Panc1 (cell line): ENCODE results near the gene ZCWPW1. TPM values are rescaled to one million over a fixed set of nuclear protein-coding genes. Genes with fewer than 3 reads are reported as not detected.
"Not testable (repeated sequence)": the region's sequence is repeated elsewhere in the genome, so short reads cannot be mapped to it uniquely, and the experiment has no call there.

ENCODE experiments used
- ATAC-seq: fragments of 200-7000 bp; cut with Tn5 transposase; 2 replicates; pipeline ENCODE4 v1.9.1; 2020; ENCODE audit warnings: mild to moderate bottlenecking, moderate library complexity
- BruUV-seq: library from RNA; stranded (reverse); fragments of 400-500 nt; replicated peaks from 2 replicates; lab custom pipeline; 2021; lab: Mats Ljungman, UMichigan
- CTCF ChIA-PET: fragments of 300-600 bp; sonication (Branson Sonifier 250); formaldehyde crosslinking; loops from one replicate; lab custom pipeline; 2022; ENCODE audit warnings: antibody characterized with exemption; lab: Charles Lee
- POLR2A ChIA-PET: fragments of 300-600 bp; sonication (Branson Sonifier 250); formaldehyde crosslinking; loops from one replicate; lab custom pipeline; 2022; ENCODE audit warnings: antibody characterized with exemption; lab: Charles Lee
- DNase-seq: peaks from one replicate; pipeline ENCODE4 v3.0.0-alpha.2; 2010; ENCODE audit warnings: low read depth, low spot score
- H3K27ac ChIP-seq: 2 replicates; pipeline ENCODE4 v1.5.1; 2011; ENCODE audit warnings: mild to moderate bottlenecking, low read length, inconsistent platforms
- H3K27me3 ChIP-seq: fragments of 200-500 bp; sonication (Bioruptor generic); 2 replicates; pipeline ENCODE4 v1.6.0; 2014; ENCODE audit warnings: low read length, inconsistent platforms; ENCODE audit not compliant: control insufficient read depth, insufficient read depth
- H3K36me3 ChIP-seq: fragments of 200-500 bp; sonication (Bioruptor generic); 2 replicates; pipeline ENCODE4 v1.5.1; 2014; ENCODE audit warnings: inconsistent platforms, mild to moderate bottlenecking, low read length, moderate library complexity; ENCODE audit not compliant: control insufficient read depth, insufficient read depth
- H3K4me1 ChIP-seq: 2 replicates; pipeline ENCODE4 v1.5.1; 2011; ENCODE audit warnings: inconsistent platforms, mild to moderate bottlenecking, low read length, moderate library complexity; ENCODE audit not compliant: control insufficient read depth, insufficient read depth
- H3K4me3 ChIP-seq, 2 experiments: 2 replicates each; pipeline ENCODE4 v1.5.1; 2011 to 2012; ENCODE audit warnings: low read depth in 2 of 2, low read length in 2 of 2, mild to moderate bottlenecking in 2 of 2, inconsistent platforms in 1 of 2, moderate library complexity in 1 of 2
- H3K9me3 ChIP-seq: fragments of 200-500 bp; sonication (Bioruptor generic); 2 replicates; pipeline ENCODE4 v1.5.1; 2014; ENCODE audit warnings: low read depth, mild to moderate bottlenecking, inconsistent platforms, low read length, moderate library complexity; ENCODE audit not compliant: control insufficient read depth, insufficient read depth
- CTCF ChIP-seq: fragments of 450-650 bp; IDR thresholded peaks from 2 replicates; pipeline ENCODE4 v1.5.1; 2017; ENCODE audit warnings: mild to moderate bottlenecking
- POLR2AphosphoS5 ChIP-seq: IDR thresholded peaks from 2 replicates; pipeline ENCODE4 v1.6.1; 2012; ENCODE audit warnings: mild to moderate bottlenecking, low read depth, low read length, moderate library complexity
- REST ChIP-seq, 2 experiments: IDR thresholded peaks; 2 replicates each; pipeline ENCODE4 v1.6.1; 2011 to 2012; ENCODE audit warnings: low read depth in 2 of 2, control low read depth in 1 of 2, low read length in 1 of 2, mild to moderate bottlenecking in 1 of 2, moderate library complexity in 1 of 2; ENCODE audit not compliant: insufficient read depth in 1 of 2
- SIN3A ChIP-seq: IDR thresholded peaks from 2 replicates; pipeline ENCODE4 v1.6.1; 2012; ENCODE audit warnings: low read depth, mild to moderate bottlenecking, low read length, moderate library complexity, borderline replicate concordance; ENCODE audit not compliant: insufficient read depth
- TCF7L2 ChIP-seq: IDR thresholded peaks from 2 replicates; pipeline ENCODE4 v1.6.1; 2011; ENCODE audit warnings: mild to moderate bottlenecking, low read depth, low read length, inconsistent platforms
- in situ Hi-C: cut with HindIII; loops from 2 replicates; pipeline ENCODE4 v1.10.0; 2016; ENCODE audit warnings: low sequenced_read_pairs, low pct_unique_long_range_greater_than_20kb
- intact Hi-C: fragments of 100-400 bp; cut with micrococcal nuclease; formaldehyde crosslinking; loops from one replicate; pipeline ENCODE4 v1.10.0; 2022; ENCODE audit not compliant: unreplicated experiment
- total RNA-seq: library from RNA; stranded (reverse); gene quantifications from one replicate; pipeline ENCODE4 v1.2.1, GENCODE V29; 2021; ENCODE audit not compliant: unreplicated experiment

The ZCWPW1 gene
- total RNA-seq, 1 experiment from 2014 or later: 6.5 TPM

- H3K27me3 ChIP-seq, H3K4me3 ChIP-seq, in situ Hi-C loops, intact Hi-C loops, H3K4me1 ChIP-seq, ATAC-seq, H3K27ac ChIP-seq, H3K36me3 ChIP-seq, H3K9me3 ChIP-seq, DNase-seq, BruUV-seq: not testable (repeated sequence)
- ChIA-PET CTCF (interaction anchor here (0.7 kb wide), 1 partner anchor 10 kb away, joined by 6 read pairs; no protein-coding TSS in a partner anchor), POLR2A (interaction anchor here (0.5 to 0.6 kb wide), 2 partner anchors 47 to 57 kb away, joined by 3 to 8 read pairs; partner anchors contain the start of gene ZCWPW1)
These were observed 46.8 kb downstream of the ZCWPW1 start for GRCh38 chr7:100381531-100382233.

DNA sequence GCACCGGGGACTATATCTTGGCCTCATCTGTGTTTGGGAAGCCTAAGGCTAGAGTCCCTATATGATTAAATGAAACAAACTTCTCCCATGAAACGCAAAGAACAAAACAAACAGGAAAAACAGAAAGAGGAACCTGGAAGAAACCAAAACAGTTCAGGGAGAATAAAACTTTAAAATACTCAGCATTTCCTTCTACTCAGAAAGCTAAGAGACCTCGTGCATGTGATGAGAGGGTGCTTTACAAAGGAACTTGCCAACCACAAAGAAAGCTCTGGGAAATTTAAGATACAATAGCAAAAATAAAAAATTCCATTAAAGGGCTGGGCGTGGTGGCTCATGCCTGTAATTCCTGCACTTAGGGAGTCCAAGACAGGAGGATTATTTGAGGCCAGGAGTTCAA, 48.3 kb downstream of the ZCWPW1 start:
- in situ Hi-C loops: no loop called here
- TF ChIP-seq REST (IDR thresholded peaks at IDR 0.05; ENCODE audit: insufficient read depth in 1 of 2, low read depth in 2 of 2, low read length in 1 of 2) (no peak), SIN3A (no peak), TCF7L2 (no peak), CTCF (no peak), POLR2AphosphoS5 (no peak)
- Histone ChIP-seq H3K4me1 (no peaks in the 10 kb centered on the region), H3K4me3 (no peak overlapping the region), H3K36me3 (no peaks in the 10 kb centered on the region), H3K27ac (no peak overlapping the region), H3K27me3 (no peaks in the 10 kb centered on the region), H3K9me3 (no peaks in the 10 kb centered on the region)
- DNase-seq (no peak), ATAC-seq (no peak)
- no TSS peak for BruUV-seq
- intact Hi-C loops: no loop called here
- ChIA-PET POLR2A (no interaction called here), CTCF (no interaction called here)

GRCh38 chr7:100378114-100378755, 50.3 kb downstream of the ZCWPW1 start:
- in situ Hi-C loops (no loop called here), intact Hi-C loops (no loop called here)
- CTCF ChIA-PET: no interaction called here
- Histone ChIP-seq H3K36me3 (no peaks in the 10 kb centered on the region), H3K9me3 (no peaks in the 10 kb centered on the region), H3K4me3 (no peak overlapping the region), H3K4me1 (no peaks in the 10 kb centered on the region), H3K27ac (no peak overlapping the region), H3K27me3 (no peaks in the 10 kb centered on the region)
- no TSS peak for BruUV-seq
- DNase-seq (no peak), ATAC-seq (no peak)
- POLR2A ChIA-PET: no interaction called here
- no peak for TF ChIP-seq CTCF
- no peak for TF ChIP-seq TCF7L2
- no peak for TF ChIP-seq SIN3A
- TF ChIP-seq REST (IDR thresholded peaks at IDR 0.05; ENCODE audit: insufficient read depth in 1 of 2, low read depth in 2 of 2, low read length in 1 of 2): no peak
- no peak for TF ChIP-seq POLR2AphosphoS5
